GM21390 (cell line): ENCODE data around the gene GYPB.
"Not testable (repeated sequence)": the region's sequence is repeated elsewhere in the genome, so short reads cannot be mapped to it uniquely, and the experiment has no call there.

Experiments
- ATAC-seq: cut with Tn5 transposase; IDR thresholded peaks from one replicate; pipeline ENCODE4 v1.9.1; 2021; ENCODE audit not compliant: unreplicated experiment

Gene GYPB

DNA sequence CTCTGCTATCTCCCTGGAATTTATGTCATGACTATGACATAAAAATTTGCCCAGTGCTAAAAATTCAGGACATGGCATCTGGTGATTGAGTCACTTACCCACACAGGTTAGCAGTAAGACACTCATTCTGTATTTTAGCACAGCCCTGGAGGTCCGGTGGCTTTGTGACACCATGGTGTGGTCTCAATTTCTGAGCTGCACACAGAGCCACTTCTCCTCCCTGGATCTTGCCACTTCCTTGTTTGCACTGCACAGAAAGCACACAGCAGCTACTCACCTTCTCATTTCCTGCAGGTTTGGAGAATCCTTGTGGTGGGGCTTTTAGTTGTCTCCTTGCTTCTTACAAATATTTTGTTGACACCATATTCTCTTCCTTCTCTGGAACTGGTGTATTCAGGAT lies 69.0 kb downstream of the GYPB start:
- not testable (repeated sequence) for ATAC-seq

DNA sequence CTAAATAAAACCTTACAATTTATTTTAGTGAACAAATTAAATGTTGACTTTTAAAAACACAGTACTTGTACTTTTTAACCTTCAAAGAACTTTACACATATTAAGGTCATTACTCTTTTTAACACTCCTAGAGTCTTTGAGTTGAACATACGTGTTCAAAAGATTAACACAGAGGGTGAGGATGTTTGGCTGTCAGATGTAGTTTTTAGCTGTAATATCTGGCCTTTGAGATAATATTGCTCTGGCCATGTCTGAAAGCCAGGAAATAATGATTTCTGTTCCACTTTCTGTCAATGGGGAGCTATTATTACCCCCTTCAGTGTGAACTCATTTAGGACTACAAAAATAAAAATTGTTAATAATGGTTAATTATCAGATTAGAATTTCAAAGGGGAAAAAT lies 71.7 kb downstream of the GYPB start:
- not testable (repeated sequence) for ATAC-seq
